LNCaP clone FGC (cell line): Measurements from ENCODE around the gene SMAD6.

Source experiments
- DNase-seq: peaks from one replicate; pipeline ENCODE4 v3.0.0-alpha.2; 2011; ENCODE audit warnings: low read depth
- H3K4me3 ChIP-seq: 2 replicates; pipeline ENCODE4 v1.5.1; 2011; ENCODE audit warnings: mild to moderate bottlenecking, low read depth, low read length, control low read depth
- CTCF ChIP-seq: IDR thresholded peaks from 2 replicates; pipeline ENCODE4 v1.5.1; 2012; ENCODE audit warnings: mild to moderate bottlenecking; ENCODE audit not compliant: control insufficient read depth, insufficient read depth; ENCODE audit errors: extremely low read depth

SMAD6 gene

GRCh38 chr15:66750609-66751008 lies 48.6 kb downstream of the SMAD6 start:
- TF ChIP-seq CTCF = no peak
- no peak for DNase-seq

GRCh38 chr15:66751579-66751978 lies 49.5 kb downstream of the SMAD6 start:
- no peak for TF ChIP-seq CTCF
- H3K4me3 ChIP-seq = no peak overlapping the region
- DNase-seq = peak; percentile 54

More at GRCh38 chr15:66750609-66751008, 48.6 kb downstream of the SMAD6 start:
- H3K4me3 ChIP-seq = no peak overlapping the region

DNA sequence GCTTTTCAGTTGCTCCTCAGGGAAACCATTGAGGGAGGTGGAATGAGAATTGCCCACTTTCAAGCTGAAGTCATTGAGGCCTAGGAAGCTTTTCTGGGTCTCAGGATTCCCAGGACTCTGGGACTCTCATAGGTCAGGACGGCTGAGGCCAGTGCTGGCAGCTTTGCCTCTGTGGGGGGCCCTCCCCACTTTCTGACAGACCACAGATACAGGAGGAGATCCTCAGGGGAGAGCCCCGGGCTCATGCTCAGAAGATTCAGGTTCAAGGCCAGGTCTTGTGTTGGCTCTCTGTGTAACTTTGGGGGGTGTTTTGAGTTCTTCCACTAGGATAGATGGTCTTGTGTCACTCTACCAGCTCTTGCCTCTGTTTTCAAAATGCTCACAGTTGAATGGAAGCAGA lies 50.0 kb downstream of the SMAD6 start:
- no peak for DNase-seq
- TF ChIP-seq CTCF = no peak

GRCh38 chr15:66753687-66754377 lies 51.8 kb downstream of the SMAD6 start:
- no peak overlapping the region for H3K4me3 ChIP-seq
- TF ChIP-seq CTCF = no peak
- no peak for DNase-seq

More for the DNA sequence above, 50.0 kb downstream of the SMAD6 start:
- no peak overlapping the region for H3K4me3 ChIP-seq

GRCh38 chr15:66754789-66755188 lies 52.8 kb downstream of the SMAD6 start:
- no peak for TF ChIP-seq CTCF
- H3K4me3 ChIP-seq = no peak overlapping the region
- no peak for DNase-seq

DNA sequence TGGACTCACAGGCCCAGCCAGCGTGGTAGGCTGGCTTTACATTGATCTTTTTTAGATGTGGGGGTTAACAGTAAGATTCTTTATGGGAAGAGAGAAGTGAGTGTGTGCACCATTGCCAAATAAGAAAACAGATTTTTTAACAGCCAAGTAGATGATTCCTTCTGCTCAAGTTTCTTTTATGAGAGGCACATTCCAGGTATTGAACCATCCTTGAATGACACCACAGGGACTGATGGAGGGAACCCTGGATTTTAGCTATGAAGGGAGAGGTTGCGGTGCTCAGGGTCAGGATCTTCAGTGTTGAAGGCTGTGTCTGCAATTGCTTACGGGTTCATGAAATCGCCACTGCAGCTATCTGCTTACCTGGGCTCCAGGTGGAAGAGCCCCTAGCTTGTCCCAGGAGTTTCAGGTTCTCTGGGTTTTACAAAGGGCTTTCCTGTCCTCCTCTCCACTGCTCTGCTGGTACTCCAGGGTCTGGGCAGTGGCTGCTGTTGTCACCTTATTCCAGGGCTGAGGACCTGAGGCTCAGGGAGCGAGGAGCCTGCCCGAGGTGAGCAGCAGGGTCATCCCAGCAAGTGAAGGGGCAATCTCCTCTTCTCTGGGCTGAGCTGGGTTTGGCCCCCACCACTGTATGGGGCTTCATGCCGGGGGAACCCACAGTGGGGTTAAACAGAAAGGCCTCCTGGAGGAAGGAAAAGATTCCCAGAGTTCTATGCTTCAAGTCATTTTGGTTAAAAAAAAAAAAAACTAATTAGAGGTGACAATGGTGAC lies 53.4 kb downstream of the SMAD6 start:
- DNase-seq = no peak
- no peak overlapping the region for H3K4me3 ChIP-seq
- TF ChIP-seq CTCF = no peak
